Activated T-helper 9 cell treated with anti-CD3 and anti-CD28 coated beads, Interleukin-2, amount 50 U/mL, for 16 hours (primary cell): Measurements from ENCODE around the gene SSH3.
"Not testable (repeated sequence)": the region's sequence is repeated elsewhere in the genome, so short reads cannot be mapped to it uniquely, and the experiment has no call there.

Source experiments
- DNase-seq: peaks from one replicate; pipeline ENCODE4 v3.0.0-alpha.2; 2020; ENCODE audit warnings: low read depth

The SSH3 gene, protein sequence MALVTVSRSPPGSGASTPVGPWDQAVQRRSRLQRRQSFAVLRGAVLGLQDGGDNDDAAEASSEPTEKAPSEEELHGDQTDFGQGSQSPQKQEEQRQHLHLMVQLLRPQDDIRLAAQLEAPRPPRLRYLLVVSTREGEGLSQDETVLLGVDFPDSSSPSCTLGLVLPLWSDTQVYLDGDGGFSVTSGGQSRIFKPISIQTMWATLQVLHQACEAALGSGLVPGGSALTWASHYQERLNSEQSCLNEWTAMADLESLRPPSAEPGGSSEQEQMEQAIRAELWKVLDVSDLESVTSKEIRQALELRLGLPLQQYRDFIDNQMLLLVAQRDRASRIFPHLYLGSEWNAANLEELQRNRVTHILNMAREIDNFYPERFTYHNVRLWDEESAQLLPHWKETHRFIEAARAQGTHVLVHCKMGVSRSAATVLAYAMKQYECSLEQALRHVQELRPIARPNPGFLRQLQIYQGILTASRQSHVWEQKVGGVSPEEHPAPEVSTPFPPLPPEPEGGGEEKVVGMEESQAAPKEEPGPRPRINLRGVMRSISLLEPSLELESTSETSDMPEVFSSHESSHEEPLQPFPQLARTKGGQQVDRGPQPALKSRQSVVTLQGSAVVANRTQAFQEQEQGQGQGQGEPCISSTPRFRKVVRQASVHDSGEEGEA

DNA sequence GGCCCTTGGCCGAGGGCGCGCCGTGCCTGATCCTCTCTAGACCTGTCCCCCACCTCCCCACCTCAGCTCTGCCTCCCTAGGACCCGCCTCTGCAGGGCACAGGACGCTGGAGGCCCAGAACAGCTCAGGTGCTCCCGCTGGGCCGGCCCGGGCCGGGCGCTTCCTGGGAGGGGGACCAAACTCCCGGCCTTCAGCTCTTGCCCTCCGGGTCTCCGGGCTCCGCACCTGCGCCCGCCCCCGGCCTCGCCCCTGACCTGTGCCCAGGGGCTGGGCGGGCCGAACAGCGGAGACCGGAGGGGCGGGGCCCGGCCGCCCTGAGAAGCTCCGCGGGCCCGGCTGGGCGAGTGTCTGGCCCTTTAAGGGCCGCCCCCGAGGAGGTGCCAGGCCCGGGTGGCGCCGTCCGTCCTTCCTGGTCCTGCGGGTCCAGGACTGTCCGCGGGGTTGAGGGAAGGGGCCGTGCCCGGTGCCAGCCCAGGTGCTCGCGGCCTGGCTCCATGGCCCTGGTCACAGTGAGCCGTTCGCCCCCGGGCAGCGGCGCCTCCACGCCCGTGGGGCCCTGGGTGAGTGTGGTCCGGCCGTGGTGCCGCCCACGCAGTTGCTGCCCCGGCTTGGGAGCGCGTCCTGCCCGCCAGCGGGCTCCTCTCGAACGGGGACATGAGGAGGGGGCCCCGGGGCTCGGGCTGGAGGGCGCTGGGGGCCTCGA is at the start of gene SSH3:
Gene SSH3 (plus strand): TSS at position 399 of the 703 bp plus-strand sequence. CDS start 96 bp downstream, at position 495.
- peak; percentile 36 for DNase-seq

DNA sequence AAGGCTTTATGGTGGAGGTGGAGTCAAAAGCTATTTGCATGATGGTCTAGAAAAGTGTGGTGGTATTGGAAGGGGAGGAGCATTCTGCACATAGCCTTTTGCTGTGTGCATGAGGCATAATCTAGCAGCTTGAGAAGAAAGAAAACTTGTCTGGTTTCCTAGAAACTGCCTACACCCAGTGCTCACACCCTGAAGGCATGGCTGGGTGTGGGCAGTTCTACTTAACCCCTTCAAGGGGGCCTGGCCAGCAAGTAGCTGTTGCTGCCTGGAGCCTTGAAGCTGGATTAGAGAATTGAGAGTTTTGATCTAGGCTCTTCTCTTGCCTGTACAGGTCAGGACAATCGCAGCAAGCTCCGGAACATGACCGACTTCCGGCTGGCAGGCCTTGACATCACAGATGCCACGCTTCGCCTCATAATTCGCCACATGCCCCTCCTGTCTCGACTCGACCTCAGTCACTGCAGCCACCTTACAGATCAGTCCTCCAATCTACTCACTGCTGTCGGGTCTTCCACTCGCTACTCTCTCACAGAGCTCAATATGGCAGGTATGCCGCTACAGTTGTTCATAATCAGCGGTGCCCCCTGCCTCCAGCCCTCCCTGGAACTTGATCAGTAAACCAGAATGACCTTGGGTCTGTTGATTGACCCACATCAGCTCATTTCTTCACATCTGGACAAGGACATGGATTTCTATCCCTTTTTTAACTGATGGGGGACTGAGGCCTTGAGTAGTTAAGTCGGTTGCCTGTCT is 49.3 kb upstream of the SSH3 start:
- DNase-seq, result no peak

DNA sequence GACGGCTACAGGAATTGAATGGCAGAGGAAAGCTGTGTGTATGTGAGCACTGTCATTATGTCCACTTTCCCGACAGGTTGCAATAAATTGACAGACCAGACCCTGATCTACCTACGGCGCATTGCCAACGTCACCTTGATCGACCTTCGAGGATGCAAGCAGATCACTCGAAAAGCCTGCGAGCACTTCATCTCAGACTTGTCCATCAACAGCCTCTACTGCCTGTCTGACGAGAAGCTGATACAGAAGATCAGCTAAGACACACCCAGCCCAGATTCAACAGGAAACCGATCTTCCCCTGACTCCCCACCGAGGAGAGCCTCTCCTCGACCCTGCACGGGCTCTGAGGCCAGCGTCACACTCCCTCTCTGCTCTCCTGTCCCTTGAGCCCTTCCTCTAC is 48.5 kb upstream of the SSH3 start:
- no peak for DNase-seq

DNA sequence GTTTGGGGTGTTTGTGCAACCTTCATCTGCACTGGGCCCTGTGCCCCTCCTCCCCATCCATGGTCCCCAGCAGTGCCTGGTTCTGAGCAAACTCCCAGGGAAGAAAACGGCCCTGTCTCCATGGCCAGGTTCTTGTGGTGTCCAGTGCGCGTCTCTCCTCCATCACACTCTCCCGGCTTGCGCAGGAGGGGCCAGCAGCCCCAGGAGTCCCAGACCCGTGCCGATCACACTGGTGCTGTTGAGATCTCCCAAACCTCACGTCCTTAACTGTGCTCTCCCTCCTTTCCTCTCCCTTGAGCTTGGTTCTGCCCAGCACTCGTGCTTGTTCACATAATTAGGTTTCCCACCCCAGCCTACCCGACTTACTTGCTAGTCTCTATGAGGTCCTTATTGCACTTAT is 48.0 kb upstream of the SSH3 start:
- no peak for DNase-seq

DNA sequence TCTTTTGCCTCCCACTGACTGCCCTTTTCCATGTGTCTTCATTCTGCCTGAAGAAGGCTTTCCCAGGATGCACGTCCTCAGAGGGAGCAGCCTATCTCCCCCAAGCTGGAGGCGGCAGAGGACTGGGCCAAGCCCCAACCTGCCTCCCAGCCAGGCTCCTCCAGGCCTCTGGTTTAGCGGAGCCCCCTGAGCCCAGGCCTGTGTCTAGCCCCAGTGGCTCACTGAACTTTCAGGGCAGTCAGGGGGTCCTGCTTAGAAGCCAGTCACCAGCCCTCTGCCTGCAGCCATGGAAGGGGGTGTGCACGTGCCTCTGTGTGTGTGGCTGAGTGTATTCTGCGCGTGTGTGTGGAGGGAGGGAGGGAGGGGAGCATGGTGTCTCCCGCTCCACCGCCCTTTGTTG is 47.5 kb upstream of the SSH3 start:
- no peak for DNase-seq

DNA sequence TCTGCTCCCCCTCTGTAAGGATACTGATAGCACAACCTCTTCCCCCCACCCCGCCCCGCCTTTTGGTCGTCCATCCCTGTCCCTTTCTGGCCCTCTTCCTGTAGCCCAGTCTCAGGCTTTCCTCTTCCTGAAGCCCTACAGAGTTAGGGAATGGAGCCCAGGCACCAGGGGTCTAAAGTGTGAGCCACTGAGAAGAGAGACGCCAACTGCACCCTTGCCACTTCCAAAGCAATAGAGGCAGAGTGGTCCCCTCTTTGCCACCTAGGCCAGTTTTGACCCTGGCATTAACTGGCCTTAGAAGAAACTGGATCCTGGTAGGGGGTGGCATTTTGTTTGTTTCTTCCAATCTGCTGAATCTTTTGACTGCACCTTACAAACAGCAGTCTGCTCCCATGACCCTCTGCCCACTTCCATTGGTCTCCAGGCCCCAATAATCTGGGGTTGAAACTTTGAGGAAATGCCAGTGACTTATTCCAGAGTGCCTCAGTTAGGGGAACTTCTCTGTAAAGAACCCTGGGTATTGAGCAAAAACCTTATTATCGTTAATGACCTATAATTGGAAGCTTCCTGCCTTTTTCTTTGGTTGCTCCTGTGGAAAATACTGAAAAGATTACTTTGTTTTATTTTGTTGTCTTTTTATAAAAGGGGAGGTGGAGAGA is 46.7 kb upstream of the SSH3 start:
- no peak for DNase-seq

DNA sequence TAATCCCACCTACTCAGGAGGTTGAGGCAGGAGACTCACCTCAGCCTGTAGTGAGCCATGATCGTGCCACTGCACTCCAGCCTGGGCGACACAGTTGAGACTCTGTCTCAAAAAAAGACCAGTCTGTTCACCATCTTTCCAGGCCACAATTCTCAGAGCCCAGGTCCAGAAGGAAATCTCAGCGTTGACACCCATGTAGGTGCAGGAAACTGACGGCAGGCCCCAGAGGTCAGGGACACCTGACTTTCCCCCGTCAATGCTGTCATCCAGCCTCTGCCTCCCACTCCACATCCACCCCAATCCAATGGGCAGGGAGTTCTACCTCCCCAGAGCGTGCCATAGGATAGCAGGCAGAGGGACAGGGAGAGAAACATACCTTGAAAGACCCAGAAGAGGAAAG is 42.9 kb upstream of the SSH3 start:
- no peak for DNase-seq

DNA sequence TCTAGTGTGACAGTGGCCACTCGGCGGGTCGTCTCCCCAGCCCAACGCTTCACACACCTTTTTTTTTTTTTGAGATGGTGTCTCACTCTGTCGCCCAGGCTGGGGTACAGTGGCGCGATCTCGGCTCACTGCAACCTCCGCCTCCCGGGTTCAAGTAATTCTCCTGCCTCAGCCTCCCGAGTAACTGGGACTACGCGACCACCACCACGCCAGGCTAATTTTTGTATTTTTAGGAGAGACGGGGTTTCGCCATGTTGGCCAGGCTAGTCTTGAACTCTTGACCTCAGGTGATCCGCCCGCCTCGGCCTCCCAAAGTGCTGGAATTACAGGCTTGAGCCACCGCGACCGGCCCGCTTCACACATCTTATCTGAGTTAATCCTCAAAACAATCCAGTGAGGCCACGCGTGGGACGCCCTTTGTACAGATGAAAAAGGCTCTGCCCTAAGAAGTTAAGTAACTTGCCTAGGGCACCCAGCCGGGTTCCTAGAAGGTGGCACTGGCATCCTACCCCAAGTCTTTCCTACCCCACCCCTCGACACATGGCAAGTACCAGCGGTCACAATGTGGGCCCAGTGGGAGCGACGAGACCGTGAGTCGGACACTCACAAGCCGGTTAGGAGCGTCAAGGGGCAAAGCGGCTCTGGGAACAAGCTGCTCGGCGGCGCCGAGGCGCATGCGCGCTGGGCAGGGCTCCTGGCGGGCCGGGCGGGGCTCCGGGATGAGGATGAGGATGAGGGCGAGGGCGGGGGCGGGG is 42.3 kb upstream of the SSH3 start:
- not testable (repeated sequence) for DNase-seq

DNA sequence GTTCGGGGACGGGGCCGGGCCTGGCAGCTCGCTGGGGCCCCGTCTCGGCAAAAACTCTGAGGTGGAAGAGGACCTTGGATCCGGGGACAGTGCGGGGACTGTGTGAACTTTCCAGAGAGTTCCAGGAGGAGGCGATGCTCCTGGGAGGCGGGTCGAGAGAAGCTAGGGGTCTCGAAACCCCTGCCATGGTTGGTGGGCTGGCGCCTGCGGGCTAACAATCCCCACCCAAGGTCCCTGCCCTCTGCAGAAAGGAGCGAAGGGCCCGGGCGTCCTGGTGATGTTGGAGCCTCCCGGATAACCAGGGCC is 41.7 kb upstream of the SSH3 start:
- DNase-seq, result no peak

DNA sequence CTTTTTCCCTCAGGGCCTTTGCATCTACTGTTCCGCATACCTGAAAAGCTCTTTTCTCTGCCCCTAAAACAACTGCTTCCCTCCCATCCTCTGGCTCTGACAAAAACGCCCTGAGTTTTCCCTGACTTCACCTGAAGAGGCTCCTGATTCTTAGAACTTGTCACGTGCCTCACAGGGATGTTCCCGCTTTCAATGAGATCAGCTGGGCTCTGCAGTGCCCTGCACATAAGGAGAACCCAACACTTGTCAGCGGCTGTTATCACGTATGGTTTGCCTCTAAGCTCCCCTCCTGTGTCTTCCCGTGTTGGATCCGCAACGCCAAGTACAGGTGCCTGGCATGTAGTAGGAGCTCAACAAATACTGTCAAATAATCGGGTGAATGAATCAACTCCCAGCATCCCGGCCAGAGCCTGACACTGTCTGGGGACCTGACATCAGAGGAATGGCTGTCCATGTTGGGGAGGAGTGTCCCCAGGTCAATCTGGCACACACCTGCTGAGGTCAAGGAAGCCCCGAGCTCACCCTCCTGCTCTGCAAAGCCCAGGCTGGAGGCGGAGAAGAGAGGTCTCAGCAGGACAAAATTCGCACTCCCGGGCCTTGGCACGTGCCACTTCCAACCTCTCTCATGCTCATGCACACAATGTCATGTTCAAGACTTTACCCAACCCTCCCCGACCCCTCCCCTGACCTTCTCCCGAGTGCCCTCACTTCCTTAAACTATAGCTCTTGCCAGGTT is 41.2 kb upstream of the SSH3 start:
- no peak for DNase-seq

DNA sequence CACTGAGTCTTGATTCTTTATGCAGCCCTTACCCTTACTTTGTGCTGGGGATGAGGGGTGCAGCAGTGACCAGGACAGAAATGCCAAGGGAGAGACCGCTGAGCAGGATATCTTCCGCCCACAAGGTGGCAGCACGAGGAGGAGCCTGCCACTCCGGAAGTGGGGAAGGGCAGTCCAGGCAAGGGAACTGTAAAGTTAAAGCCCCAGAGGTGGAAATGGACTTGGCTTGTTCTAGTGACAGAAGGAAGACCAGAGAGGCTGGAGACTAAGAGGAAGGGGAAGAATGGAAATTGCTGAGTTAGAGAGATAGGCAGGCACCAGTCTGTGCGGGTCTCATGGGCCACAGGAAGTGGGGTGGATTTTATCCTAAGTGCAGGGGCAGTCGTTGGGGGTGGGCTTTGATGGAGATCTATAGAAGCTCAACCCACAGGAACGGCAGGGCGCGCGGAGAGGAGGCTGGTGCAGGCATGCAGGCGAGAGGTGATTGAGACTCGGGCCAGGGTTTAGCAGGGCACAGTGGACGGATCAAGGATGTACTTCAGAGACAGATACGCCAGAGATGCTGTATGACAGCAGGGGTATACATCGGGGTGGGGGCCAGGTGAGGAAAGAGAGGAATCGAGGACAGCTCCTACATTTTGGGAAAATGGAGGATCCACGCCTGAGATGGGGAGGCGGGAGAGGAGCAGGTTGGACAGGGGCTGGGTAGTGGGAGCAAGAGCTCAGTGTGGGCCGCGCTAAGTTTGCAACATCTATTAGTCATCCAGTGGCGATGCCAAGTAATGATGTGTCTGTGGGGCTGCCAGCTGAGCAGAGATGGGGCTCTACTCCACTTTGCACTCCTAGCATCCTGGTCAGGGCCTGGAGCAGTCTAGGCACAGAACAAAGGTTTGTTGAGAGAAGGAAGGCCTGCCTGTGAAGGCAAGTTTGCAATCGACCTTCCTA is 40.3 kb upstream of the SSH3 start:
- peak; percentile 61 for DNase-seq

DNA sequence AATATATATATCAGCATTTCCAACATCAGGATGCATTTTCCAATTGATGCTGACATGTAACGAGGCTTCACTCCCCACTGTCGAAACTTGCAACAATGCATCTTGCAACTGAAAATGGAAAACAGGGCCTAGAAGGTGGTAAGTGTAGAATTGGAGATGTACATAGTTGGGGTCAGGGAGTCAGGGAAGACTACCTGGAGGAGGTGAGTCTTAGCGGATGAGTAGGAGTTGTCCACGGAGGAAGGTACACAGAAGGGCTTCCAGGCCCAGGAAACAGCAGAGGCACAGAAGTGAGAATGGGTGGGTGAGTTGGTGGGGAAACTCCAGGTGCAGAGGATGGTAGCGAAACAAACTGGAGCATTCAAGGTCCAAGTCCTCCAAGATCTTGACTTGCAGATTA is 39.1 kb upstream of the SSH3 start:
- DNase-seq, result no peak

DNA sequence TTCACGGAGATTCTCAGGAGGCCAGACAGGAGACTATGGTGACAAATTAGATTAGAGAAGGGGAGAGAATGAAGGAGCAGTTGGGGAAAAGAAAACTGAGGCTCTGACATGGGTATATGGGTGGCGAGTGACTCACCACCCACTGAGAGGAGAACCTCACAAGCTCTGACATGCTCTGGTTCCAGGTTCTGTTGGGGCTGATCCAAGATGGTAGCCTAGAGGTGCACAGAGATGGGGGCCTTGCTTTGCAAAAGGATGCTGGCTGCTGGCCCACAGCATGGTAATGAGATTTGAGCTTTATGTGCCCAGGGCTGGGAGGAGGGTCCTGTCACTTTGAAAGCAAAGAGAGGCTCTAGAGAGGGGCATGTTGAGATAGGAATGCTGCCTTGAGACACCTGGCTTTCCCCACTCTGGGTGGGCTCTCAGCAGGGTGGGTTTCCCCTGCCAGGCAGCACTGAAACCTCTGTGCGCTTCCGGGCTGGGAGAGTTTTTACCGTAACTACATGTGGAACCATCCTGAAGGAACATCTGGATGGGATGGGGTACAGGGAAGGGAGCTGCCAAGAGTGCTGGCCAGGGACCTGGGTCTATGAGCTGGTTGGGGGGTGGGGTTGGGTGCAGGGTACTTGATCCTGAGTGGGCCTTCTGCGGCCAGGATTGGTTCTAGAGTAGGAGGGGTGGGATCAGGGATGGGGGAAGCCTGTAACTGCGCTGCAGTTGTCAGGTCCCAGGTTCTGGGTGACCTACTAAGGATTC is 38.3 kb upstream of the SSH3 start:
- DNase-seq, result no peak

DNA sequence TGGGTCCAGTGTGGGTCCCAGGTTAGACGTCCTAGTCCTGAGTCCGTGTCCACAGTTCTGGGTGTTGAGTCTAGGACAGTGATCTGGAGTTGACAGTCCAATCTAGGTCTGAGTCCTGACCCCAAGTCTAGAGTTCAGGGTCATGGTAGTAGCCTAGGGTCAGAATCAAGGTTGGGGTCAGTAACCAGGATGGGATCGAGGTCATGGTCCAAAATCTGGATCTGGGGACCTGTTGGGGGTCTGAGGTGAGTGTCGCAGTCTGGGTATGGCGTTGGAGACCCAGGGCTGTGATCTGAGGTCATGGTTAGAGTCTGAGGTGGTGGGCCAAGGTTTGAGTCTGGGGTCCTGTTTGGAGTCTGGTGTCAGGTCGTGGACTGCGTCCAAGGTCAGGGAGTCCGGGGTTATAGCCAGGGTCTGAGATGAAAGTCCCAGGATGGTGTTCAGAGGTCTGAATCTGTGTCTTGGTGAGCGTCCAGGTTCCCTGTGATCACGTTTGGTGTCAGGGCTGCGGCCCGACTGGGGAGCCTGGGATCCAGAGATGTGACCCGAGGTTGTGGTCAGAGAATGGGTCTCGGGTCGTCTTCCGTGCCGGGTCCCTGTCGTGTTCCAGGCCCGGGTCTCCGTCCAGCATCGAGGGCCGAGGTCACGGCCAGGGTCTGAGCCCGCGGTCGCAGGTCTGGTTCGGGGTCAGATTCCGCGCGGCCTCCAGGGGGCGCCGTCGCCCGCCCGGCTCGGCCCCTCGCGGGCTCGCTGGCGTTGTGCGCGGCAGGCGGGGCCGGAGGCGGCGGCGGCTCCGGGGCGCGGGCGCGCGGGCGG is 37.5 kb upstream of the SSH3 start:
- peak; percentile 73 for DNase-seq

DNA sequence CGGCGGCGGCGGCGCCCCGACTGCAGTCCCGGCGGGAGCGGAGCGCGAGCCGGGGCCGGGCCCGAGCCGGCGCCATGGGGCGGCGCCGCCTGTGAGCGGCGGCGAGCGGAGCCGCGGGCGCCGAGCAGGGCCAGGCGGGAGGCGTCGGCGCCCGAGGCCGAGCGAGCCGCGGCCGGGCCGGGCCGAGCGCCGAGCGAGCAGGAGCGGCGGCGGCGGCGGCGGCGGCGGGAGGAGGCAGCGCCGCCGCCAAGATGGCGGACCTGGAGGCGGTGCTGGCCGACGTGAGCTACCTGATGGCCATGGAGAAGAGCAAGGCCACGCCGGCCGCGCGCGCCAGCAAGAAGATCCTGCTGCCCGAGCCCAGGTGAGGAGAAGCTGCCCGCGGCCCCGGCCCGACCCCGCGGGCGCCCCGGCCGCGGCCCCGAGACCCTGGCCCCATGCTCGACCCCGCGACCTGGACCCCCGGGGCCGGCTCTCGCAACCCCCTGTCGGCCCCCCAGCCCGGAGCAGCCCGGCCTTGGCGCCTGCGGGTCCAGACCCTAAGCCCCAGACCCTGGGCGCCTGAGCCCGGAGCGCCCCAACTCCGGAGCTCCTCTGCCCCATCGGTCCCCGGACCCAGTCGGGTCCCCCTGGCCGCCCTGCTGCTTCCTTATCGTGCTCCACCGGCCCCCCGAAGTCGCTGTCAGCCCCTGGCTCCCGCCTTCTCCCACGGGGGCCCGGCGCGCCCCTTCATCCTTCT is 36.7 kb upstream of the SSH3 start, which contains the start of gene GRK2:
Gene GRK2 (plus strand): TSS at position 25 of the 739 bp plus-strand sequence. CDS start 227 bp downstream, at position 252.
- no peak for DNase-seq

DNA sequence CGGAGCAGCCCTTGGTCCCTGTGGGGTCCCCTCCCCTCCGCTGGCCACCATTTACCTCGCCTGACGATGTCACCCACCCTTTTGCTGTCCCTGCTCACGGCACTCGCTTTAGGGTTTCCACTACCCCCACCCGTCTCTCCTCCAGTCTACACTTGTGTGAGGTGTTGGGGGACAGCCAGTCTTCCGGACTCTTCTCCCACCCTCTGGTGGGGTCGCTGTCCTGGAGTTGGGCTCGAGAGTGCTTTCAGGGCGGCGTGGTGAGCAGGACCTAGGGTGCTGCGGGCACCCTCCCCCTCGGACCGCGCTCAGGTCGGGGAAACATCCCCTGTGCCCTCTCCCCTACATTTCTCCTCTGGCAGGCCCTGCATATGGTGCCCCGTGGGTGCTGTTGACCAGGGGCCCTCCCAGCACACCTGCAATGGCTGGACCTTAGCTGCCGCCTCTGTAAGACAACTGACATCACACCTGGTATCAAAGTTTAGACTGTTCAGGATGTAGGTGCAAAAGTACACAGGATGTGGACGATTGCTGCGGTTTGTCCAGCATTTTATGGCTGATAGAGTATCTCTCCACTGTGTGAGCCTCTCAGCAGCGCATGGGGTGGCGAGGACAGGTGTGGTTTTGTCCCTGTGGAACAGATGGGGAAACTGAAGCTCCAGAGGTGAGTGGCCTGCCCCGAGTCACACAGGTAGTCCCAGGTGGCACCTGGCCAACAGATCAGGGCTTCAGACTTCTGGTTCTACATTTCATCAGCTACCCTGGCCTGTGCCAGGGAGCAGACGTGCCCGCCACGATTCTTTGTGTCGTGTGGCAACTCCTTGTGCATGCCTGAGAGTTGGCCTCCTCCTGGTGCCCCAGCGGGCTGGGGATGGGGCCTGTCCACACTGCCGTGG is 35.9 kb upstream of the SSH3 start:
- DNase-seq, result no peak
